Measurements from ENCODE around the gene SCYL1. TPM values are rescaled to one million over a fixed set of nuclear protein-coding genes. Genes with fewer than 3 reads are reported as not detected.
A peak's percentile ranks its signal among the peaks of the same experiment; 100 is the strongest.

SCYL1 gene
- total RNA-seq, 1 donor from 2014 or later = 74.4 TPM

DNA sequence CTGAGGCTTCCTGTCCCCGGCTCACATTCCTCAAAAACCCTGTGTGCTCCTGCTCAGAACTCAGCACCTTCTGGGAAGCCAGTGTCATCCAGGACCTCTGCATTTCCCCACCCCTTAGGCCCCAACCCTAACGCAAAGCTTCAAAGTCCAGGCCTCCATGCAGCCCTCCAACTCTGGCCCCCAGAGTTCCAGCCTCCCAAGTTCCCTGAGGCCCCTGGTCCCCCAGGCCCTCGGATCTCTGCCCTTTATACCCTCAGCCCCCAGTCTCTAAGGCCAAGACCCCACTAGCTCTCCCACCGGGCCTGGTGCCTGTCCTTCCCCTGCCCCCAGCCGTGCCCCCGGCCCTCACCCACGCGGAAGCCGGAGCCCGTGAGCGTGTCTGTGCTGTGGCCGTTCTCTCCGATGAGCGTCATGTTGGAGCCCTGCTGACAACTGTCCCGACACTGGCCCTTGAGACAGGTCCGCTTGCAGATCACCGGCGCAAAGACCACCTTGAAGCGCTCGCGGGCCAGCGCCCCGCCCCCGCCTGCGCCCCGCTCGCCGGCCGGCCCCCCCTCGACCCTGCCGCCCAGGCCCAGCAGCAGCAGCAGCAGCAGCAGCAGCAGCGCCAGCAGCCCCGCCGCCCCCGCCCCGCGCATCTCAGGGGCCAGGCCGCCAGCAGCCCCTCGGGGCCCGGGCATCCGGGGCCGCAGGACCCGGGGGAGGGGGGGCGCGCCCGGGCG is 32.6 kb downstream of the SCYL1 start:
- Histone ChIP-seq H3K9me3 (no peaks in the 10 kb centered on the region), H3K27ac (peak overlapping the region; percentile 95), H3K27me3 (no peaks in the 10 kb centered on the region), H3K36me3 (no peaks in the 10 kb centered on the region), H3K4me1 (peaks cover 47% of the 10 kb centered on the region), H3K4me3 (peak overlapping the region; percentile 63)
- DNase-seq (no peak), ATAC-seq (no peak)
- intact Hi-C loops (cut with DNase I) = no loop called here
- TF ChIP-seq, protein P1, sequence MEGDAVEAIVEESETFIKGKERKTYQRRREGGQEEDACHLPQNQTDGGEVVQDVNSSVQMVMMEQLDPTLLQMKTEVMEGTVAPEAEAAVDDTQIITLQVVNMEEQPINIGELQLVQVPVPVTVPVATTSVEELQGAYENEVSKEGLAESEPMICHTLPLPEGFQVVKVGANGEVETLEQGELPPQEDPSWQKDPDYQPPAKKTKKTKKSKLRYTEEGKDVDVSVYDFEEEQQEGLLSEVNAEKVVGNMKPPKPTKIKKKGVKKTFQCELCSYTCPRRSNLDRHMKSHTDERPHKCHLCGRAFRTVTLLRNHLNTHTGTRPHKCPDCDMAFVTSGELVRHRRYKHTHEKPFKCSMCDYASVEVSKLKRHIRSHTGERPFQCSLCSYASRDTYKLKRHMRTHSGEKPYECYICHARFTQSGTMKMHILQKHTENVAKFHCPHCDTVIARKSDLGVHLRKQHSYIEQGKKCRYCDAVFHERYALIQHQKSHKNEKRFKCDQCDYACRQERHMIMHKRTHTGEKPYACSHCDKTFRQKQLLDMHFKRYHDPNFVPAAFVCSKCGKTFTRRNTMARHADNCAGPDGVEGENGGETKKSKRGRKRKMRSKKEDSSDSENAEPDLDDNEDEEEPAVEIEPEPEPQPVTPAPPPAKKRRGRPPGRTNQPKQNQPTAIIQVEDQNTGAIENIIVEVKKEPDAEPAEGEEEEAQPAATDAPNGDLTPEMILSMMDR (IDR thresholded peaks at IDR 0.05) = no peak

GRCh38 chr11:65558002-65558929 is 33.4 kb downstream of the SCYL1 start, which contains the start of gene LTBP3:
TSS of gene LTBP3 (minus strand) at chr11:65558359. CDS start at chr11:65557959, 400 bp downstream.
- intact Hi-C loops (cut with DNase I) = no loop called here
- ATAC-seq = peak; percentile 84
- Histone ChIP-seq H3K27ac (peak within 1 kb of the TSS; percentile 95), H3K4me1 (peaks cover 47% of the 10 kb centered on the region), H3K9me3 (no peaks in the 10 kb centered on the region), H3K36me3 (no peaks in the 10 kb centered on the region), H3K27me3 (no peaks in the 10 kb centered on the region), H3K4me3 (peak within 1 kb of the TSS; percentile 63)
- TF ChIP-seq, protein P1 (IDR thresholded peaks at IDR 0.05) = no peak
- peak; percentile 93 for DNase-seq

DNA sequence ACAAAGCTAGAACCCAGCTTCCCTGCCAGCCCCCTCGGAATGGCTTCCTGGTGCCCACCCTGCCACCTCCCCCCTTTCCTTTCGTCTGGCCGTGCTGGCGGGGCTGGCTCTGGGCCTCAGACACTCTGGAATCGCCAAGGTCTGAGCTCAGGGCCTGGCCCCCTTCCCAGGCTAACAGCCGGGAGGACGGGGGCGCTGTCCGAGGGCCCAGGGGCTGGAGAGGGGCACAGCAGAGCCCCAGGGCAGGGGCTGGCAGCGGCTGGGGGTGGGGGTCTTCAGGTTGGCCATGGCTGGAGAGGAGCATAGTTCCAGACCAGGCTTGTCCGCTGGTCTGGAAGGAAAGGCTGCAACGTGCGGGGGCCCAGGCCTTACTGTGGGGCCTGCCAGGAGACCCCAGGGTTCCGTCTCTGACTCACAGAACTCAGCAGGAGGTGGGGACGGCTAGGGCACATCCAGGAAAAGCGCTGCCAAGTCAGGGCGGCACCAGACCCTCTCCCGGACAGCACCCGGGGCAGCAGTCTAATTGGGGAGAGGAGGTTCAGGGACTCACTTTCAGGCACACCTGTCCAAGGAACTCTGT is 34.1 kb downstream of the SCYL1 start:
- intact Hi-C loops (cut with DNase I) = no loop called here
- peak overlapping the region; percentile 95 for H3K27ac ChIP-seq
- H3K9me3 ChIP-seq = no peaks in the 10 kb centered on the region
- TF ChIP-seq, protein P1 (IDR thresholded peaks at IDR 0.05) = no peak
- peak overlapping the region; percentile 63 for H3K4me3 ChIP-seq
- no peaks in the 10 kb centered on the region for H3K27me3 ChIP-seq
- peak; percentile 6 for ATAC-seq
- no peak for DNase-seq
- peaks cover 47% of the 10 kb centered on the region for H3K4me1 ChIP-seq
- no peaks in the 10 kb centered on the region for H3K36me3 ChIP-seq

DNA sequence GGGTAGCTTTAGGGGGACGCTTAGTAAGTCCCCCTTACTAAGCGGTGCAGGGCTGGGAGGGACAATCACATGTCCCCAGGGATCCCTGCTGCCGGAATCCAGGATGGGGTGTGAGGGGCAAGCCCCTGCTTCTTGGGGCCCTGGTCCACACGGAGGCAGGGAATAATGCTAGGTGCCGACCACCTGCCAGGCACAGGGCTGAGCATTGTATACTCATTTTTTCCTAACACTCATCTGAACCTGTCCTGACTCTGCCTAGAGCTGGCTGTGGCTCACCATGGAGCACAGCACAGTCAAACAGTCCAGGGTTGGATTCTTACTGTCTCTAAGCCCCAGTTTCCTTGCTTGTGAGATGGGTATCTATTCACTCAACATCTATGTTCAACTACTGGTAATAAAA is 34.7 kb downstream of the SCYL1 start:
- intact Hi-C loops (cut with DNase I) = no loop called here
- Histone ChIP-seq H3K27me3 (no peaks in the 10 kb centered on the region), H3K36me3 (no peaks in the 10 kb centered on the region), H3K4me3 (no peak overlapping the region), H3K9me3 (no peaks in the 10 kb centered on the region), H3K27ac (peak overlapping the region; percentile 95), H3K4me1 (peaks cover 47% of the 10 kb centered on the region)
- TF ChIP-seq, protein P1 (IDR thresholded peaks at IDR 0.05) = no peak
- DNase-seq (no peak), ATAC-seq (no peak)

DNA sequence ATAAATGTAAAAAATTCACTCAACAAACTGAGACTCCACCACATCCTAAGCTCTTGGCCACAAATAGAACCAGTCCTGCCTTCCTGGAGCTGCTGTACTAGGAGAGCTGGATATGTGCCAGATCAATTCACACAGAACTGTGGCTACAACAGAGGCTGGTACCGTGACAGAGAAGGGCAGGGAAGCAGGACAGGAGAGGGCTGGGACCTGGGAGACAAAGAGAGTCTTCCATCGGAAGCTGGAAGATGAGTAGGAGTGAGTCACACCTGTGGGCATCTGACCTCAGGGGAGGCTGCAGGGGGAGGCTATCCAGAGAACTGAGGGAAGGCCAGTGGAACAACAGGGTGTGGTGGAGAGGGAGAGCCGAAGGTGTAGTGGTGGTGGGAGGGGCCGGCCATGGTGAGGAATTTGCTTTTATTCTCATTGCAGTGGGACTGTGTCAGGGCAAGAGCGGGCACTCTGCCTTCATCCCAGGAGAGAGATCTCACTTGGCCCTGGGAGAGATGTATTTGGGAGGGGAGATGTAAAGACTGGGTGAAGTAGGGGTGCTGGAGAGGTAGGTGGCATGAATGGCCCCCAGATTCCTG is 35.2 kb downstream of the SCYL1 start:
- Histone ChIP-seq H3K36me3 (no peaks in the 10 kb centered on the region), H3K4me1 (peaks cover 46% of the 10 kb centered on the region), H3K27ac (peak overlapping the region; percentile 95), H3K4me3 (no peak overlapping the region), H3K27me3 (no peaks in the 10 kb centered on the region), H3K9me3 (no peaks in the 10 kb centered on the region)
- intact Hi-C loops (cut with DNase I) = no loop called here
- no peak for ATAC-seq
- no peak for DNase-seq
- TF ChIP-seq, protein P1 (IDR thresholded peaks at IDR 0.05) = no peak
